MV-4-11 (cell line): ENCODE measurements around the gene MAGEA1.
"Not testable (repeated sequence)": the region's sequence is repeated elsewhere in the genome, so short reads cannot be mapped to it uniquely, and the experiment has no call there.

Source experiments
- DNase-seq: peaks from one replicate; lab custom pipeline; 2025; lab: John Stamatoyannopoulos, UW

Gene MAGEA1

GRCh38 chrX:153179131-153179530, at the start of gene MAGEA1:
Gene MAGEA1 (plus strand): TSS chrX:153179284. CDS start chrX:153182390, 3,106 bp downstream.
- DNase-seq = no peak

- DNase-seq = not testable (repeated sequence)
Observed at GRCh38 chrX:153132924-153133323, 46.2 kb upstream of the MAGEA1 start.

GRCh38 chrX:153139074-153139473, 40.0 kb upstream of the MAGEA1 start:
- DNase-seq = not testable (repeated sequence)

GRCh38 chrX:153146288-153146687, 32.8 kb upstream of the MAGEA1 start:
- DNase-seq = not testable (repeated sequence)

GRCh38 chrX:153153516-153153915, 25.6 kb upstream of the MAGEA1 start:
- DNase-seq = no peak

- DNase-seq = no peak
Observed at GRCh38 chrX:153157450-153157849, 21.6 kb upstream of the MAGEA1 start.

GRCh38 chrX:153158319-153158718, 20.8 kb upstream of the MAGEA1 start:
- no peak for DNase-seq

- no peak for DNase-seq
Observed at GRCh38 chrX:153161952-153162351, 17.1 kb upstream of the MAGEA1 start.

GRCh38 chrX:153164733-153165132, 14.4 kb upstream of the MAGEA1 start:
- no peak for DNase-seq

- DNase-seq = not testable (repeated sequence)
Observed at GRCh38 chrX:153168423-153168822, 10.7 kb upstream of the MAGEA1 start.

GRCh38 chrX:153181822-153182221, 2.7 kb downstream of the MAGEA1 start:
- no peak for DNase-seq

- DNase-seq = no peak
Observed at GRCh38 chrX:153184787-153185186, 5.7 kb downstream of the MAGEA1 start.

- no peak for DNase-seq
Observed at GRCh38 chrX:153190381-153190780, 11.3 kb downstream of the MAGEA1 start.

GRCh38 chrX:153200462-153200861, 21.4 kb downstream of the MAGEA1 start:
- no peak for DNase-seq

GRCh38 chrX:153206425-153207046, 27.5 kb downstream of the MAGEA1 start:
- no peak for DNase-seq

- DNase-seq = no peak
Observed at GRCh38 chrX:153209347-153209746, 30.3 kb downstream of the MAGEA1 start.

- no peak for DNase-seq
Observed at GRCh38 chrX:153214934-153215333, 35.9 kb downstream of the MAGEA1 start.

GRCh38 chrX:153216926-153217325, 37.8 kb downstream of the MAGEA1 start:
- DNase-seq = no peak

GRCh38 chrX:153225438-153226098, 46.5 kb downstream of the MAGEA1 start:
- no peak for DNase-seq

GRCh38 chrX:153226344-153227185, 47.5 kb downstream of the MAGEA1 start:
- DNase-seq = peak; percentile 61
